OCI-LY1 (cell line): ENCODE results near the gene CLN6.
A peak's percentile ranks its signal among the peaks of the same experiment; 100 is the strongest.

Experiments used
- H2AFZ ChIP-seq: fragments of 200-600 bp; sonication (generic), shearing (Covaris generic); 2 replicates; pipeline ENCODE4 v1.6.0; 2014; ENCODE audit warnings: antibody characterized with exemption, mild to moderate bottlenecking, low read length
- H3F3A ChIP-seq: fragments of 200-600 bp; sonication (generic), shearing (Covaris generic); 2 replicates; pipeline ENCODE4 v1.6.0; 2014; ENCODE audit warnings: mild to moderate bottlenecking, antibody characterized with exemption, low read length, moderate library complexity; ENCODE audit not compliant: insufficient read depth
- H3K27ac ChIP-seq: fragments of 200-600 bp; sonication (generic); 2 replicates; pipeline ENCODE4 v1.5.1; 2014; ENCODE audit warnings: low read length, mixed run types, mild to moderate bottlenecking, low read depth; ENCODE audit not compliant: poor library complexity, severe bottlenecking
- H3K27me3 ChIP-seq: fragments of 200-600 bp; sonication (generic); 2 replicates; pipeline ENCODE4 v1.6.0; 2014; ENCODE audit warnings: antibody characterized with exemption, mild to moderate bottlenecking, low read length, moderate library complexity; ENCODE audit not compliant: insufficient read depth
- H3K36me3 ChIP-seq: fragments of 200-600 bp; sonication (generic); 2 replicates; pipeline ENCODE4 v1.6.1; 2014; ENCODE audit warnings: mild to moderate bottlenecking, antibody characterized with exemption, low read length, moderate library complexity, mixed read lengths; ENCODE audit not compliant: insufficient read depth
- H3K4me1 ChIP-seq: fragments of 200-600 bp; sonication (generic); 2 replicates; pipeline ENCODE4 v1.5.1; 2014; ENCODE audit warnings: mild to moderate bottlenecking, low read length, moderate library complexity; ENCODE audit not compliant: insufficient read depth, severe bottlenecking
- H3K4me2 ChIP-seq: fragments of 200-600 bp; sonication (generic), shearing (Covaris generic); 2 replicates; pipeline ENCODE4 v1.6.1; 2014; ENCODE audit warnings: low read length
- H3K4me3 ChIP-seq: fragments of 200-600 bp; sonication (generic); 2 replicates; pipeline ENCODE4 v1.5.1; 2014; ENCODE audit warnings: low read length, low read depth, mild to moderate bottlenecking, mixed read lengths; ENCODE audit not compliant: poor library complexity, severe bottlenecking
- H3K79me2 ChIP-seq: fragments of 200-600 bp; shearing (Covaris generic); 2 replicates; pipeline ENCODE4 v1.6.1; 2016; ENCODE audit warnings: mixed run types, low read length, mixed read lengths; ENCODE audit not compliant: insufficient read depth
- H3K9ac ChIP-seq: fragments of 200-600 bp; sonication (generic), shearing (Covaris generic); 2 replicates; pipeline ENCODE4 v1.6.1; 2014; ENCODE audit warnings: mild to moderate bottlenecking, low read length, mixed read lengths
- H3K9me2 ChIP-seq: fragments of 200-600 bp; sonication (generic), shearing (Covaris generic); 2 replicates; pipeline ENCODE4 v1.6.1; 2014; ENCODE audit warnings: low read depth, mild to moderate bottlenecking, low read length, mixed read lengths
- H3K9me3 ChIP-seq: fragments of 200-600 bp; shearing (Covaris generic); 2 replicates; pipeline ENCODE4 v1.6.1; 2014; ENCODE audit warnings: low read length, mixed read lengths
- H4K20me1 ChIP-seq: fragments of 200-600 bp; sonication (generic), shearing (Covaris generic); 2 replicates; pipeline ENCODE4 v1.6.0; 2016; ENCODE audit warnings: mild to moderate bottlenecking, low read length; ENCODE audit not compliant: insufficient read depth
- EZH2 ChIP-seq: fragments of 200-600 bp; sonication (generic), shearing (Covaris generic); IDR thresholded peaks from 2 replicates; pipeline ENCODE4 v1.8.0; 2017; ENCODE audit warnings: borderline replicate concordance, mixed run types, mild to moderate bottlenecking, antibody characterized with exemption, low read length, moderate library complexity, mixed read lengths
- TF ChIP-seq, protein P1 (sequence below): fragments of 200-600 bp; sonication (generic), shearing (Covaris generic); IDR thresholded peaks from 2 replicates; pipeline ENCODE4 v1.5.1; 2017; ENCODE audit warnings: mild to moderate bottlenecking, antibody characterized with exemption, low read length, moderate library complexity, mixed read lengths

Gene CLN6

DNA sequence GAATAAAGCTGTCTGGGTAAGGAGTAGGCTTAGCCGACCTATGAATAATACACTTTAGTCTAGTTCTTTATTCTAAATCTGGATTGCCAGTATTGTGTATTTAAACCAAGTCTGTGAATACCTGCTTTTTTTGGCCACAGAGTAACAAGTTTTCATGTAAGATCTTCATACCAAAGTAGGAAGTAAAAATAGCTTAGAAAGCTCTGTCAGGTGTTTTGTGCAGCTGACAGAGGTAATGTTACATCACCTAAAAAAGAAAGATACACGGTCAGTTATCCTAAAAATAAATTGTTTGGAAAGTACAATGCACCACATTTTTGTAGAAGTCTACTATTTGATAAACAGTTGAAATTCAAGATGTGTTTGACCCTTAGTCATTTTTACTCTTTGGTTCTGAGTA is 40.9 kb downstream of the CLN6 start:
- no peak overlapping the region for H3K4me2 ChIP-seq
- H2AFZ ChIP-seq, result no peak overlapping the region
- H4K20me1 ChIP-seq, result no peaks in the 10 kb centered on the region
- no peaks in the 10 kb centered on the region for H3K9me3 ChIP-seq
- no peaks in the 10 kb centered on the region for H3F3A ChIP-seq
- H3K4me1 ChIP-seq, result peaks cover 38% of the 10 kb centered on the region
- H3K27me3 ChIP-seq, result no peaks in the 10 kb centered on the region
- no peak overlapping the region for H3K9ac ChIP-seq
- no peak overlapping the region for H3K4me3 ChIP-seq
- H3K79me2 ChIP-seq, result no peaks in the 10 kb centered on the region
- peak overlapping the region; percentile 56 for H3K27ac ChIP-seq
- no peaks in the 10 kb centered on the region for H3K9me2 ChIP-seq
- H3K36me3 ChIP-seq, result peaks cover 88% of the 10 kb centered on the region
- no peak for TF ChIP-seq EZH2
- TF ChIP-seq, protein P1, sequence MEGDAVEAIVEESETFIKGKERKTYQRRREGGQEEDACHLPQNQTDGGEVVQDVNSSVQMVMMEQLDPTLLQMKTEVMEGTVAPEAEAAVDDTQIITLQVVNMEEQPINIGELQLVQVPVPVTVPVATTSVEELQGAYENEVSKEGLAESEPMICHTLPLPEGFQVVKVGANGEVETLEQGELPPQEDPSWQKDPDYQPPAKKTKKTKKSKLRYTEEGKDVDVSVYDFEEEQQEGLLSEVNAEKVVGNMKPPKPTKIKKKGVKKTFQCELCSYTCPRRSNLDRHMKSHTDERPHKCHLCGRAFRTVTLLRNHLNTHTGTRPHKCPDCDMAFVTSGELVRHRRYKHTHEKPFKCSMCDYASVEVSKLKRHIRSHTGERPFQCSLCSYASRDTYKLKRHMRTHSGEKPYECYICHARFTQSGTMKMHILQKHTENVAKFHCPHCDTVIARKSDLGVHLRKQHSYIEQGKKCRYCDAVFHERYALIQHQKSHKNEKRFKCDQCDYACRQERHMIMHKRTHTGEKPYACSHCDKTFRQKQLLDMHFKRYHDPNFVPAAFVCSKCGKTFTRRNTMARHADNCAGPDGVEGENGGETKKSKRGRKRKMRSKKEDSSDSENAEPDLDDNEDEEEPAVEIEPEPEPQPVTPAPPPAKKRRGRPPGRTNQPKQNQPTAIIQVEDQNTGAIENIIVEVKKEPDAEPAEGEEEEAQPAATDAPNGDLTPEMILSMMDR, result no peak

DNA sequence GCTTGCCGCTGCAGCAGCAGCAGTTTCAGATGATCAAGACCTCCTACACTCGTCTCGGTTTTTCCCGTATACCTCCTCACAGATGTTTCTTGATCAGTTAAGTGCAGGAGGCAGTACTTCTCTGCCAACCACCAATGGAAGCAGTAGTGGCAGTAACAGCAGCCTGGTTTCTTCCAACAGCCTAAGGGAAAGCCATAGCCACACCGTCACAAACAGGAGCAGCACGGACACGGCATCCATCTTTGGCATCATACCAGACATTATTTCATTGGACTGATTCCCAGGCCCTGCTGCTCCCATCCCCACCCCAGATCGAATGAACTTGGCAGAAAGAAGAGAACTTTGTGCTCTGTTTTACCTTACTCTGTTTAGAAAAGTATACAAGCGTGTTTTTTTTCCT is 42.0 kb downstream of the CLN6 start:
- no peaks in the 10 kb centered on the region for H3K9me3 ChIP-seq
- H4K20me1 ChIP-seq, result no peaks in the 10 kb centered on the region
- no peaks in the 10 kb centered on the region for H3K79me2 ChIP-seq
- H3K9me2 ChIP-seq, result no peaks in the 10 kb centered on the region
- no peak for TF ChIP-seq EZH2
- TF ChIP-seq, protein P1, result no peak
- H3K27me3 ChIP-seq, result no peaks in the 10 kb centered on the region
- H3K4me3 ChIP-seq, result no peak overlapping the region
- peaks cover 88% of the 10 kb centered on the region for H3K36me3 ChIP-seq
- peaks cover 38% of the 10 kb centered on the region for H3K4me1 ChIP-seq
- H3K4me2 ChIP-seq, result no peak overlapping the region
- no peak overlapping the region for H3K9ac ChIP-seq
- no peaks in the 10 kb centered on the region for H3F3A ChIP-seq
- H3K27ac ChIP-seq, result peak overlapping the region; percentile 15
- no peak overlapping the region for H2AFZ ChIP-seq

DNA sequence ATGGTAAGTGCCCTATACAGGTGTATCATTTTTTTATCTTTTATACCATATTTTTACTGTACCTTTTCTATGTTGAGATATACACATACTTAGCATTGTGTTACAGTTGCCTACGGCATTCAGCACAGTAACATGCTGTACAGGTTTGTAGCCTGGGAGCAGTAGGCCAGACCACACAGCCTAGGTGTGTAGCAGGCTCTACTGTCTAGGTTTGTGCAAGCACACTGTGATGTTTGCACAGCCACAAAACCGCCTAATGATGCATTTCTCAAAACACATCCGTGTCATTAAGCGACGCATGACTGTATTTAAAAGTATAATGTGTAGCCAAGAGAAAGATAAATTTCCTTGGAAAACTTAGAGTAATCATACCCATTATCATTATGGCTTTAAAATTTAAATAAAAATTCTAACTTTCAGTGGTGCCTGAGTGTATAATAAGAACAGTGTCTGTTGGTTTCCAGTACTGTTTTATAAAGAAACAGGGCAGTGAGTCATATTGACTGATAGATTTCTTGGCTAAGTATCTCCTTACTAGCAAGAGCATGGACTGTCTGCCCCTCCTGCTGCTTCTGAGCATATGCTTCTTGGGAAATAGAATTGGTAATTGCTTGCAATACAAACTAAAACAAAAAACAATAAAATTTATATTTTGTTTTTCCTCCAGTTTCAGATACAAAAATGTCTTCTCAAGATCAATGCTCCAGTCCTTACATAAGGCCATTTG is 42.7 kb downstream of the CLN6 start:
- TF ChIP-seq, protein P1, result no peak
- TF ChIP-seq EZH2, result no peak
- no peak overlapping the region for H3K4me2 ChIP-seq
- H3K9ac ChIP-seq, result no peak overlapping the region

More for the DNA sequence above, 42.7 kb downstream of the CLN6 start:
- Histone ChIP-seq H3F3A (no peaks in the 10 kb centered on the region), H3K79me2 (no peaks in the 10 kb centered on the region), H3K27ac (peak overlapping the region; percentile 15), H3K4me1 (peaks cover 38% of the 10 kb centered on the region), H3K36me3 (peaks cover 86% of the 10 kb centered on the region), H3K4me3 (no peak overlapping the region), H2AFZ (no peak overlapping the region), H3K9me3 (no peaks in the 10 kb centered on the region), H3K27me3 (no peaks in the 10 kb centered on the region), H4K20me1 (no peaks in the 10 kb centered on the region), H3K9me2 (no peaks in the 10 kb centered on the region)
